Kidney (tissue), 14 donors: ENCODE results near the gene CASS4. TPM values are rescaled to one million over a fixed set of nuclear protein-coding genes. Genes with fewer than 3 reads are reported as not detected.

Experiments
- DNase-seq, 5 donors: peaks; one replicate each; pipeline ENCODE4 v3.0.0-alpha.2; 2013 to 2020
- FAIRE-seq: peaks from 2 replicates; lab custom pipeline; 2012; peaks lifted over from hg19 to GRCh38; lab: Jason Lieb, UNC
- H3K27ac ChIP-seq, 2 donors: one replicate each; pipeline ENCODE4 v1.7.0; 2013; ENCODE audit warnings: low read depth in 2 of 2, low read length in 2 of 2, inconsistent platforms in 1 of 2
- H3K27me3 ChIP-seq: one replicate; pipeline ENCODE4 v1.7.1; 2013; ENCODE audit warnings: low read length, inconsistent platforms; ENCODE audit not compliant: control insufficient read depth, insufficient read depth
- H3K36me3 ChIP-seq, 3 donors: one replicate each; pipeline versions ENCODE4 v1.7.0 to v1.7.1; 2013; ENCODE audit warnings: low read length in 3 of 3, control low read depth in 1 of 3, inconsistent platforms in 1 of 3; ENCODE audit not compliant: insufficient read depth in 3 of 3, control insufficient read depth in 2 of 3
- H3K4me1 ChIP-seq, 3 donors: one replicate each; pipeline versions ENCODE4 v1.7.0 to v1.7.1; 2013; ENCODE audit warnings: low read length in 3 of 3, inconsistent platforms in 1 of 3, low read depth in 1 of 3; ENCODE audit not compliant: control insufficient read depth in 2 of 3, insufficient read depth in 2 of 3
- H3K4me3 ChIP-seq, 3 donors: one replicate each; pipeline versions ENCODE4 v1.7.0 to v1.8.1; 2013; ENCODE audit warnings: low read length in 3 of 3, control low read depth in 1 of 3, inconsistent platforms in 1 of 3
- H3K9ac ChIP-seq, 3 donors: one replicate each; pipeline versions ENCODE4 v1.7.0 to v1.7.1; 2013; ENCODE audit warnings: low read length in 3 of 3, control low read depth in 1 of 3, inconsistent platforms in 1 of 3
- H3K9me3 ChIP-seq, 3 donors: one replicate each; pipeline versions ENCODE4 v1.7.0 to v1.7.1; 2013; ENCODE audit warnings: low read length in 3 of 3, control low read depth in 1 of 3, inconsistent platforms in 1 of 3; ENCODE audit not compliant: control insufficient read depth in 2 of 3, insufficient read depth in 1 of 3
- intact Hi-C: fragments of 100-400 bp; cut with DNase I; formaldehyde crosslinking; loops from one replicate; pipeline ENCODE4 v1.11.1; 2022
- polyA plus RNA-seq: library from polyadenylated mRNA; stranded (reverse); fragments of 350-450 nt; fragmentation: Illumina TruSeq; extraction: RNeasy Lipid Tissue Mini Kit (QIAGEN cat#74804); gene quantifications from one replicate; pipeline ENCODE4 v1.2.3, GENCODE V29; 2014; ENCODE audit warnings: low read depth, low replicate concordance; ENCODE audit not compliant: insufficient read depth
- total RNA-seq: library from RNA; stranded (reverse); fragmentation: NEBNext Ultra II Directional; extraction: Animal tissue kit (Norgen Biotek cat#: 25700); gene quantifications from one replicate; pipeline ENCODE4 v1.2.1, GENCODE V29; 2021
- TF ChIP-seq, protein P1 (sequence below): IDR thresholded peaks from 3 replicates; pipeline ENCODE4 v1.5.1; 2012; ENCODE audit warnings: mild to moderate bottlenecking, moderate library complexity, borderline replicate concordance; ENCODE audit not compliant: insufficient read depth; ENCODE audit errors: extremely low read depth
- donor health status: control.
- donor health status: control.
- donor health status: control.
- donor health status: control.
- donor health status: control.
- donor health status: DM: yes; HTN: yes; CAD: no.
- donor health status: Normal renal cell carcinoma (clear cell type).

The CASS4 gene
- total and polyA plus RNA-seq, 2 donors from 2014 or later: 0.22 to 3.0 TPM

DNA sequence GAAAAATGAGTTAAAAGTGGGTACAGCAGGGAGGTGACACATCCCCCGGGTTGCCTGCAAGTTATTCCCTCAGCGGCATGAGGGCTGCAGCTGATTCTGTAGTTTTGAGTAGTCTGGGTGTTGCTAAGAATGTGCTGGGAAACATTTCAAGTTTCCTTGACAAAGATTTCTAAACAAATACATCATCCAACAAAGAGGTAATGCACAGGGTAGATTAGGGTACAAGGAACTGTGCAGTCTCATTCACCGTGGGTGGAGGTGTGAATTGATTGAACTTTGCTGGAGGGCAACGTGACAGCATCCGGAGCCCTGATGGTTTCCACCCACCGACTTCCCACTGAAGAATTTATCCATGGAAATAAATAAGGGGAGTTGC is 21.8 kb downstream of the CASS4 start:
- intact Hi-C loops: no loop called here
- FAIRE-seq: no peak
- Histone ChIP-seq H3K9me3 (no peaks in the 10 kb centered on the region), H3K36me3 (no peaks in the 10 kb centered on the region), H3K4me3 (no peak overlapping the region), H3K27me3 (no peaks in the 10 kb centered on the region), H3K27ac (no peak overlapping the region), H3K9ac (no peak overlapping the region), H3K4me1 (peaks cover 0 to 3% (median 0%) of the 10 kb centered on the region in 3 donors)
- DNase-seq: no peak
- TF ChIP-seq, protein P1, sequence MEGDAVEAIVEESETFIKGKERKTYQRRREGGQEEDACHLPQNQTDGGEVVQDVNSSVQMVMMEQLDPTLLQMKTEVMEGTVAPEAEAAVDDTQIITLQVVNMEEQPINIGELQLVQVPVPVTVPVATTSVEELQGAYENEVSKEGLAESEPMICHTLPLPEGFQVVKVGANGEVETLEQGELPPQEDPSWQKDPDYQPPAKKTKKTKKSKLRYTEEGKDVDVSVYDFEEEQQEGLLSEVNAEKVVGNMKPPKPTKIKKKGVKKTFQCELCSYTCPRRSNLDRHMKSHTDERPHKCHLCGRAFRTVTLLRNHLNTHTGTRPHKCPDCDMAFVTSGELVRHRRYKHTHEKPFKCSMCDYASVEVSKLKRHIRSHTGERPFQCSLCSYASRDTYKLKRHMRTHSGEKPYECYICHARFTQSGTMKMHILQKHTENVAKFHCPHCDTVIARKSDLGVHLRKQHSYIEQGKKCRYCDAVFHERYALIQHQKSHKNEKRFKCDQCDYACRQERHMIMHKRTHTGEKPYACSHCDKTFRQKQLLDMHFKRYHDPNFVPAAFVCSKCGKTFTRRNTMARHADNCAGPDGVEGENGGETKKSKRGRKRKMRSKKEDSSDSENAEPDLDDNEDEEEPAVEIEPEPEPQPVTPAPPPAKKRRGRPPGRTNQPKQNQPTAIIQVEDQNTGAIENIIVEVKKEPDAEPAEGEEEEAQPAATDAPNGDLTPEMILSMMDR: no peak

DNA sequence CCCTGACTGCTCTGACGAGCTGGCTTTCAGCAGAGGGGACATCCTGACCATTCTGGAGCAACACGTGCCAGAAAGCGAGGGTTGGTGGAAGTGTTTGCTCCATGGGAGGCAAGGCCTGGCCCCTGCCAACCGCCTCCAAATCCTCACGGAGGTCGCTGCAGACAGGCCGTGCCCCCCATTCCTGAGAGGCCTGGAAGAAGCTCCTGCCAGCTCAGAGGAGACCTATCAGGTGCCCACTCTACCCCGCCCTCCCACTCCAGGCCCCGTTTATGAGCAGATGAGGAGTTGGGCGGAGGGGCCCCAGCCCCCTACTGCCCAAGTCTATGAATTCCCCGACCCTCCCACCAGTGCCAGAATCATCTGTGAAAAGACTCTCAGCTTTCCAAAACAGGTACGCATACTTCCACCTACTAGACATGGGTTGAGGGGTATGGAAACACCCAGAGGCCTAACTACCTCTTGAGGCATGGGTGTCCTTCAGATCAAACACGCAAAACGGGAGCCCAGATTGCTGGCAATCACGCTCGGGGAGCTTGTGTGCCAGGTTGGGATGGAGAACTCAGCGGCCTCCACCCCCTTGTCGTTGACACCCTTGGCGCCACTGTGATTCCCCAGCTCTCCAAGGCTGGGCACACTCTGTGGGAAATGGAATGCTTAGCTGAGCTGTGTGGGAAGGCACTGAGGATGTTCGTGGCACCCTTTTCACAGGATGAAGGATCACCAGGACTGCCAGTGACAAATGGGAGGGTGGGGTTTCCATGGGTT is 25.3 kb downstream of the CASS4 start:
- Histone ChIP-seq H3K9ac (no peak overlapping the region), H3K4me3 (no peak overlapping the region), H3K4me1 (no peaks in the 10 kb centered on the region), H3K27ac (no peak overlapping the region), H3K36me3 (no peaks in the 10 kb centered on the region), H3K27me3 (no peaks in the 10 kb centered on the region), H3K9me3 (no peaks in the 10 kb centered on the region)
- TF ChIP-seq, protein P1: no peak
- FAIRE-seq: no peak
- intact Hi-C loops: no loop called here
- no peak for DNase-seq

DNA sequence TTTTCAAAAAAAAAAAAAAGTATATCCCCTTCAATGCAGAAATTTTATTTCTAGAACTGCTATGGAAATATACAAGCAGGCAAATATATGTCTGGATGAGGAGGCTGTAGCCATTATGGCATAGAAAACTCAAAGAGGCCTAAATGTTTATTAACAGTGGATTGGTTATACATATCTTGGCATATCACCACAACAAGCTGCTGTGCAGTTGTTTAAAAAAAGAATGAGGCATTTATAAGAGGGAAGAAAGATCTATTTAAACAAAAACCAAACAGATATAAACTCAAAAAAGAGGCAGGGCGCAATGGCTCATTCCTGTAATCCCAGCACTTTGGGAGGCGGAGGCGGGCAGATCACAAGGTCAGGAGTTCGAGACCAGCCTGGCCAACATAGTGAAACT is 26.2 kb downstream of the CASS4 start:
- no peaks in the 10 kb centered on the region for H3K27me3 ChIP-seq
- TF ChIP-seq, protein P1: no peak
- H3K27ac ChIP-seq: no peak overlapping the region
- no peak for FAIRE-seq
- H3K9ac ChIP-seq: no peak overlapping the region
- no peaks in the 10 kb centered on the region for H3K4me1 ChIP-seq
- no peak overlapping the region for H3K4me3 ChIP-seq
- H3K9me3 ChIP-seq: no peaks in the 10 kb centered on the region
- intact Hi-C loops: no loop called here
- DNase-seq: no peak
- no peaks in the 10 kb centered on the region for H3K36me3 ChIP-seq
